Measurements from ENCODE around the gene POSTN. TPM values are rescaled to one million over a fixed set of nuclear protein-coding genes. Genes with fewer than 3 reads are reported as not detected.

POSTN gene
- total and polyA plus RNA-seq, 2 of the 4 experiments (the other 2 are of a cell fraction) = 32.6 to 44.7 TPM

GRCh38 chr13:37627428-37627827 lies 28.9 kb upstream of the POSTN start:
- no peak overlapping the region for H2BK20ac ChIP-seq (ENCODE audit: low read depth, low read length)
- no peaks in the 10 kb centered on the region for H4K20me1 ChIP-seq (ENCODE audit: insufficient read depth, low read length)
- ChIA-PET POLR2A (ENCODE audit: unreplicated experiment) (no interaction called here), CTCF (no interaction called here)
- no peak overlapping the region for H2BK120ac ChIP-seq (ENCODE audit: low read depth, low read length)
- no peak overlapping the region for H3K4ac ChIP-seq (ENCODE audit: low read depth, low read length)
- no peak overlapping the region for H2AK5ac ChIP-seq (ENCODE audit: low read depth, low read length)
- TF ChIP-seq USF2 (IDR thresholded peaks at IDR 0.05; ENCODE audit: low read depth, low read length) (no peak), RAD21 (IDR thresholded peaks at IDR 0.05; ENCODE audit: low read length) (no peak), RCOR1 (IDR thresholded peaks at IDR 0.05; ENCODE audit: insufficient replicate concordance, low read length) (no peak), MAFK (IDR thresholded peaks at IDR 0.05; ENCODE audit: low read depth, low read length) (no peak), FOS (IDR thresholded peaks at IDR 0.05; ENCODE audit: low read depth, low read length) (no peak), BHLHE40 (IDR thresholded peaks at IDR 0.05; ENCODE audit: low read depth, low read length) (no peak), MAZ (IDR thresholded peaks at IDR 0.05; ENCODE audit: borderline replicate concordance, low read depth, low read length) (no peak), SMC3 (IDR thresholded peaks at IDR 0.05; ENCODE audit: low read depth, low read length) (no peak), RFX5 (IDR thresholded peaks at IDR 0.05; ENCODE audit: low read depth, low read length) (no peak), CHD1 (IDR thresholded peaks at IDR 0.05; ENCODE audit: low read depth, low read length) (no peak), CEBPB (IDR thresholded peaks at IDR 0.05; ENCODE audit: low read depth, low read length) (no peak), CTCF (conservative IDR thresholded peaks at IDR 0.05; ENCODE audit: low read depth, low read length) (no peak), MXI1 (IDR thresholded peaks at IDR 0.05; ENCODE audit: borderline replicate concordance, low read depth, low read length) (no peak)
- intact Hi-C loops (cut with micrococcal nuclease) (no loop called here), dilution Hi-C loops (cut with HindIII; ENCODE audit: low sequenced_read_pairs, unreplicated experiment) (no loop called here), in situ Hi-C loops (cut with MboI; ENCODE audit: low sequenced_read_pairs) (loop anchor here (25.0 kb wide), 4 partner anchors 585 to 1135 kb away; no protein-coding TSS in a partner anchor)
- no peak overlapping the region for H4K5ac ChIP-seq (ENCODE audit: low read depth, low read length)
- no peaks in the 10 kb centered on the region for H3K79me1 ChIP-seq (ENCODE audit: low read depth in 1 of 2, low read length in 2 of 2)
- H4K8ac ChIP-seq (ENCODE audit: low read depth in 2 of 2, low read length in 2 of 2) = no peak overlapping the region
- H3K27me3 ChIP-seq (ENCODE audit: control insufficient read depth, insufficient read depth, low read length) = no peaks in the 10 kb centered on the region
- H2AFZ ChIP-seq (replicated peaks; ENCODE audit: low read length, poor library complexity) = no peak overlapping the region
- H3K4me3 ChIP-seq (ENCODE audit: insufficient read depth, low read depth, low read length) = no peak overlapping the region
- DNase-seq (no peak), ATAC-seq (ENCODE audit: low read depth) (no peak)
- no peak overlapping the region for H3K4me2 ChIP-seq (ENCODE audit: low read depth, low read length)
- H2AK9ac ChIP-seq (replicated peaks; ENCODE audit: low read depth, low read length, poor library complexity) = no peak overlapping the region
- H3K14ac ChIP-seq (replicated peaks; ENCODE audit: low read depth, low read length) = no peak overlapping the region
- H2BK5ac ChIP-seq (ENCODE audit: low read depth, low read length, poor library complexity, severe bottlenecking) = no peak overlapping the region
- H3K56ac ChIP-seq (ENCODE audit: extremely low read depth, insufficient read depth, low read length) = no peak overlapping the region
- H4K91ac ChIP-seq (ENCODE audit: insufficient read depth, low read depth, low read length) = no peak overlapping the region
- no CpG with 5 or more reads among the region's 4 CpGs for WGBS, 2 experiments (ENCODE audit: extremely low coverage in 2 of 2, insufficient read length in 1 of 2)
- no TSS peak for BruUV-seq (replicated peaks)
- no peak overlapping the region for H3K23ac ChIP-seq (ENCODE audit: low read depth, low read length)
- 0 out of 2 replicates have a peak, but pooled peaks cover 3% of the 10 kb centered on the region for H3K9me3 ChIP-seq (ENCODE audit: control insufficient read depth, insufficient read depth, low read length)
- no peaks in the 10 kb centered on the region for H3K4me1 ChIP-seq (ENCODE audit: control insufficient read depth, insufficient read depth, low read length)
- H3K9ac ChIP-seq (ENCODE audit: low read depth, low read length) = no peak overlapping the region
- H3K36me3 ChIP-seq (ENCODE audit: control insufficient read depth, insufficient read depth, low read length) = no peaks in the 10 kb centered on the region
- no peak overlapping the region for H2BK15ac ChIP-seq (ENCODE audit: low read depth, low read length)
- H3K9me1 ChIP-seq (ENCODE audit: insufficient read depth, low read length) = no peaks in the 10 kb centered on the region
- no peak overlapping the region for H3K18ac ChIP-seq (ENCODE audit: low read depth, low read length)
- no peak overlapping the region for H3K27ac ChIP-seq (ENCODE audit: insufficient read depth, low read length)
